Brain microvascular endothelial cell (primary cell): ENCODE measurements around the gene FANCL.
A peak's percentile ranks its signal among the peaks of the same experiment; 100 is the strongest.
"Not testable (repeated sequence)": the region's sequence is repeated elsewhere in the genome, so short reads cannot be mapped to it uniquely, and the experiment has no call there.

Experiments used
- DNase-seq: peaks from one replicate; pipeline ENCODE4 v3.0.0-alpha.2; 2020
- H3K27ac ChIP-seq: fragments of 250-450 bp; sonication (Bioruptor Pico); 2 replicates; pipeline ENCODE4 v1.5.1; 2020; ENCODE audit warnings: mild to moderate bottlenecking, moderate library complexity
- H3K27me3 ChIP-seq: fragments of 250-450 bp; sonication (Bioruptor Pico); replicated peaks from 2 replicates; pipeline ENCODE4 v1.5.1; 2020; ENCODE audit warnings: mild to moderate bottlenecking
- H3K36me3 ChIP-seq: fragments of 250-450 bp; sonication (Bioruptor Pico); replicated peaks from 2 replicates; pipeline ENCODE4 v1.5.1; 2020; ENCODE audit warnings: mild to moderate bottlenecking
- H3K4me3 ChIP-seq: 2 replicates; pipeline ENCODE4 v1.5.1; 2011; ENCODE audit warnings: low read depth, mild to moderate bottlenecking, control low read depth, low read length, moderate library complexity
- CTCF ChIP-seq: IDR thresholded peaks from 2 replicates; pipeline ENCODE4 v1.5.1; 2011; ENCODE audit warnings: low read depth, mild to moderate bottlenecking, moderate library complexity, low read length, control low read depth, inconsistent platforms; ENCODE audit errors: missing control alignments
- in situ Hi-C: cut with HindIII; loops from 2 replicates; pipeline ENCODE4 v1.10.0; 2017; ENCODE audit warnings: low sequenced_read_pairs, low pct_ligation_motif_present

The FANCL gene

DNA sequence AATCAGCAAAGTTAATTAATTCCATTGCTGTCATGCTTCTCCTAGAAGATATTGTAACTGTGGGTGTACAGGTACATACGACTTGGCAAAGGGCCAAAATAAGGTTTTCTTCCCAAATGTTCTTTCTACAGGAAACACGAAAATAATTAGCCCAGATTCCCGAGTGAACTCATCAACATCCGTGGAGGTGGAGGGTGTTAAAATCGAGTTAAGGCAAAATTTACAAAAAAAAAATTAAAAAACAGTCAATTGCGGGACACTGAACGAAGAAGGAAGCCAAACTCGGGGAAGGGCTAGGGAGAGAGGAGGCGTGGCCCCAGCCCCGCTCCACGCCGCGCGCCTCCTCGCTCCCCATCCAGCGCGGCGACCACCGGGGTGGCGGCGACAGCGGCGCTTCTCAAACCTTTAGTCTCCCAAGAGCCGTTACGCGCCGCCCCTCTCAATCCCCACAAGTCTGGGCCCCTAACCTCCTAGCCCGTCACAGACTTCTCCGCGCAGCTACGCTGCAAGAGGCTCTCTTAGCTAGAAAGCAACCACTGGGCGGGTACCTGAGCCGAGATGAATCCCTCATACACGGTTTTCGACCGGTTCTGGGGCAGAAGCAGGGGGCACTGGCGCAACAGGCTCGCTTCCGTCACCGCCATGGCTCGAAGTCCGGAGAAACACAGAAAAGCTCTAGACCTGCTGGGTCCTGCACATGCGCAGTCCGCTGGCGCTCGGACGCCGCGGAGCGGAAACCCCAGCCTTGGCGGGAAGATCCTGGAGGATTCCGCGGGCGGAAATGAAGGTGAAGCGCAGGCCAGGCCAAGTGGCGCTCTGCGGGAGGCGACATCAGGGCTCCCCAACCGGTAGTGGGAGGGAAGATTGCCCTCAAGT lies at the start of gene FANCL:
TSS of gene FANCL (minus strand) at position 656 of the 876 bp plus-strand sequence. CDS start at position 644, 12 bp downstream.
- no peaks in the 10 kb centered on the region for H3K36me3 ChIP-seq
- in situ Hi-C loops = no loop called here
- no peaks in the 10 kb centered on the region for H3K27me3 ChIP-seq
- peak within 1 kb of the TSS; percentile 83 for H3K4me3 ChIP-seq
- DNase-seq = peak; percentile 72
- H3K27ac ChIP-seq = peak within 1 kb of the TSS; percentile 59
- peak; percentile 2 for TF ChIP-seq CTCF

DNA sequence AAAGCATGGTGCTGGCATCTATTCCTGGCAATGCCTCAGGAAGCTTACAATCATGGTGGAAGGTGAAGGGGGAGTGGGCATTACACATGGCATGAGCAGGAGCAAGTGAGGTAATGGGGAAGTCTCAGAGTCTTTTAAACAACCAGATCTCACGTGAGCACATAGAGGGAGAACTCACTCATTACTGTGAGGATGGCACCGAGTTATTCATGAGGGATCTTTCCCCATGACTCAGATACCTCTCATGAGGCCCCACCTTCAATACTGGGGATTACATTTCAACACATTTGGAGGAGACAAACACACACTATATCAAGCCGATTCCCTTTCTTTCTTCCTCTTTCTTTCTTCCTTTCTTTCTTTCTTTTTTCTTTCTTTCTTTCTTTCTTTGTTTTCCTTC lies 47.9 kb upstream of the FANCL start:
- in situ Hi-C loops = no loop called here
- Histone ChIP-seq H3K4me3 (no peak overlapping the region), H3K27ac (no peak overlapping the region), H3K27me3 (no peaks in the 10 kb centered on the region), H3K36me3 (no peaks in the 10 kb centered on the region)
- DNase-seq = no peak
- no peak for TF ChIP-seq CTCF

GRCh38 chr2:58283931-58284330 lies 42.8 kb upstream of the FANCL start:
- Histone ChIP-seq H3K27me3 (no peaks in the 10 kb centered on the region), H3K36me3 (no peaks in the 10 kb centered on the region), H3K4me3 (no peak overlapping the region), H3K27ac (no peak overlapping the region)
- no peak for TF ChIP-seq CTCF
- in situ Hi-C loops = no loop called here
- no peak for DNase-seq

DNA sequence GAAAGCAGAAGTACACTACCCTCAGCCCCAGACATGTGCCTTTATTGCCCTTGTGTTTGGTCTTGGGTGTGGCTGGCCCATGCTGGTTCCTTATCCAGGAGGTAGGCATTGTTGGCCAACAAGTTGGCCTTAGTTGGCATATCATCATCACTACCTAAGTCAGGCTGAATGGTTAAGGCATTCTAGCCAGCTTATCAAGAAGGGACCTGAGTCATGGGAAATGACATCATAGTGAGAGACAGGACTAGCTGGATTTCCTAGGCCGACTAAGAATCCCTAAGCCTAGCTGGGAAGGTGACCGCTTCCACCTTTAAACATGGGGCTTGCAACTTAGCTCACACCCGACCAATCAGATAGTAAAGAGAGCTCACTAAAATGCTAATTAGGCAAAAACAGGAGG lies 34.0 kb upstream of the FANCL start:
- in situ Hi-C loops, H3K27ac ChIP-seq, H3K27me3 ChIP-seq, H3K4me3 ChIP-seq, H3K36me3 ChIP-seq: not testable (repeated sequence)
- peak; percentile 8 for DNase-seq

DNA sequence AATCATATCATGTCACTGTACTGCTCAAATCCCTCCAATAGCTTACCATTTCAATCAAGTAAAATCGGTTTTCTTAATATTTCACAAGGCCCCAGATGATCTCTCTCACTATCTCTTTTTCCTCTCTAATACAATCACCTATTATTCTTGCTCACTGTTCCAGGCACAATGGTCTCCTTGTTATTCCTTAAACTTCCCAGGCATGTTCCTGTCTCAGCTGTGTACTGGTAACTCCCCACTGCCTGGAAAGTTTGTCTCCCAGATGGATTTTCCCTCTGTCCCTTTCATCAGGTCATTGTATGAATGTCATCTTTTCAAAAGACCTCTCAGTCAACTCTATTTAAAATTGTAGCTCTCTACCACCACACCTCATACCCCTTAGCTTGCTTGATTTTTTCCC lies 30.7 kb upstream of the FANCL start:
- DNase-seq = no peak
- H3K4me3 ChIP-seq = no peak overlapping the region
- H3K27ac ChIP-seq = no peak overlapping the region
- no peak for TF ChIP-seq CTCF
- H3K36me3 ChIP-seq = no peaks in the 10 kb centered on the region
- H3K27me3 ChIP-seq = no peaks in the 10 kb centered on the region
- in situ Hi-C loops = no loop called here

- Histone ChIP-seq H3K4me3 (no peak overlapping the region), H3K27ac (no peak overlapping the region), H3K27me3 (no peaks in the 10 kb centered on the region), H3K36me3 (no peaks in the 10 kb centered on the region)
- DNase-seq = no peak
- TF ChIP-seq CTCF = no peak
- in situ Hi-C loops = no loop called here
Observed at GRCh38 chr2:58268685-58269084, 27.6 kb upstream of the FANCL start.
